GM21723 (cell line): ENCODE data around the gene CCDC191.

Experiments used
- ATAC-seq: cut with Tn5 transposase; IDR thresholded peaks from one replicate; pipeline ENCODE4 v1.9.1; 2021; ENCODE audit warnings: mild to moderate bottlenecking, moderate library complexity; ENCODE audit not compliant: unreplicated experiment

CCDC191 gene

GRCh38 chr3:114056130-114057010, at the start of gene CCDC191, which contains the start of gene QTRT2:
CCDC191 (minus strand) TSS chr3:114056526; CDS start chr3:114056466, 60 bp downstream.
QTRT2 (plus strand) TSS chr3:114056737; CDS start chr3:114065258, 8,521 bp downstream.
- peak; percentile 98 for ATAC-seq

- no peak for ATAC-seq
These were observed 48.1 kb upstream of the CCDC191 start for GRCh38 chr3:114104414-114104813.

GRCh38 chr3:114103858-114104257, 47.5 kb upstream of the CCDC191 start:
- no peak for ATAC-seq

- no peak for ATAC-seq
These were observed 46.9 kb upstream of the CCDC191 start for GRCh38 chr3:114103181-114103580.

GRCh38 chr3:114101101-114101500, 44.8 kb upstream of the CCDC191 start:
- ATAC-seq, result no peak

GRCh38 chr3:114095796-114096195, 39.5 kb upstream of the CCDC191 start:
- no peak for ATAC-seq

- no peak for ATAC-seq
These were observed 37.3 kb upstream of the CCDC191 start for GRCh38 chr3:114093596-114093995.

- ATAC-seq, result no peak
These were observed 36.7 kb upstream of the CCDC191 start for GRCh38 chr3:114093016-114093380.

GRCh38 chr3:114092151-114093015, 36.1 kb upstream of the CCDC191 start:
- ATAC-seq, result no peak

- no peak for ATAC-seq
These were observed 33.3 kb upstream of the CCDC191 start for GRCh38 chr3:114089675-114090074.

GRCh38 chr3:114086356-114086755, 30.0 kb upstream of the CCDC191 start:
- no peak for ATAC-seq

- no peak for ATAC-seq
These were observed 26.8 kb upstream of the CCDC191 start for GRCh38 chr3:114083112-114083511.

- ATAC-seq, result no peak
These were observed 24.7 kb upstream of the CCDC191 start for GRCh38 chr3:114081037-114081436.

GRCh38 chr3:114080201-114080600, 23.9 kb upstream of the CCDC191 start:
- no peak for ATAC-seq

- no peak for ATAC-seq
These were observed 23.4 kb upstream of the CCDC191 start for GRCh38 chr3:114079761-114080160.

- no peak for ATAC-seq
These were observed 21.8 kb upstream of the CCDC191 start for GRCh38 chr3:114078126-114078525.

- ATAC-seq, result no peak
These were observed 20.4 kb upstream of the CCDC191 start for GRCh38 chr3:114076711-114077110.

GRCh38 chr3:114071786-114072185, 15.5 kb upstream of the CCDC191 start:
- no peak for ATAC-seq

- ATAC-seq, result no peak
These were observed 12.0 kb upstream of the CCDC191 start for GRCh38 chr3:114068336-114068735.

GRCh38 chr3:114067804-114068203, 11.5 kb upstream of the CCDC191 start:
- ATAC-seq, result no peak

- no peak for ATAC-seq
These were observed 4.8 kb upstream of the CCDC191 start for GRCh38 chr3:114060906-114061655.
